Upper lobe of right lung (tissue), 1 donor: ENCODE measurements around the gene AGBL1. TPM values are rescaled to one million over a fixed set of nuclear protein-coding genes. Genes with fewer than 3 reads are reported as not detected.
"Not testable (repeated sequence)": the region's sequence is repeated elsewhere in the genome, so short reads cannot be mapped to it uniquely, and the experiment has no call there.

Source experiments
- ATAC-seq: fragments of 200-7000 bp; cut with Tn5 transposase; one replicate; pipeline ENCODE4 v1.9.1; 2020; ENCODE audit warnings: mild to moderate bottlenecking, moderate library complexity
- DNase-seq: peaks from one replicate; pipeline ENCODE4 v3.0.0-alpha.2; 2020
- H3K27ac ChIP-seq: fragments of 200-600 bp; one replicate; pipeline ENCODE4 v1.8.0; 2022
- H3K27me3 ChIP-seq: fragments of 200-600 bp; one replicate; pipeline ENCODE4 v1.8.0; 2022; ENCODE audit warnings: mild to moderate bottlenecking
- H3K36me3 ChIP-seq: fragments of 200-600 bp; one replicate; pipeline ENCODE4 v1.8.0; 2022
- H3K4me1 ChIP-seq: fragments of 200-600 bp; one replicate; pipeline ENCODE4 v1.8.0; 2022
- H3K4me3 ChIP-seq: fragments of 200-600 bp; one replicate; pipeline ENCODE4 v1.8.0; 2022; ENCODE audit warnings: mild to moderate bottlenecking
- H3K9me3 ChIP-seq: fragments of 200-600 bp; one replicate; pipeline ENCODE4 v1.8.0; 2022
- CTCF ChIP-seq: fragments of 200-600 bp; IDR thresholded peaks from one replicate; pipeline ENCODE4 v1.8.0; 2022; ENCODE audit warnings: antibody characterized with exemption
- intact Hi-C: fragments of 100-400 bp; cut with DNase I; formaldehyde crosslinking; loops from one replicate; pipeline ENCODE4 v1.11.0; 2022
- total RNA-seq: library from RNA; stranded (reverse); fragmentation: NEBNext Ultra II Directional; extraction: Animal tissue kit (Norgen Biotek cat#: 25700); gene quantifications from one replicate; pipeline ENCODE4 v1.2.1, GENCODE V29; 2021
- donor health status: DM: no; HTN: yes; CAD: no; lungs with severe emphysema.

AGBL1 gene
- total RNA-seq, 1 donor from 2014 or later, result 6.5 TPM

GRCh38 chr15:86115145-86115801, 35.6 kb downstream of the AGBL1 start:
- H3K36me3 ChIP-seq, result no peaks in the 10 kb centered on the region
- no peak for ATAC-seq
- intact Hi-C loops, result no loop called here
- no peak for DNase-seq
- peak; percentile 21 for TF ChIP-seq CTCF
- H3K9me3 ChIP-seq, result no peaks in the 10 kb centered on the region
- no peaks in the 10 kb centered on the region for H3K27me3 ChIP-seq
- no peak overlapping the region for H3K27ac ChIP-seq
- H3K4me1 ChIP-seq, result no peaks in the 10 kb centered on the region
- no peak overlapping the region for H3K4me3 ChIP-seq

- DNase-seq (no peak), ATAC-seq (peak; percentile 68)
- intact Hi-C loops, result no loop called here
- no peak overlapping the region for H3K27ac ChIP-seq
- TF ChIP-seq CTCF, result no peak
- no peaks in the 10 kb centered on the region for H3K36me3 ChIP-seq
- no peaks in the 10 kb centered on the region for H3K27me3 ChIP-seq
- H3K9me3 ChIP-seq, result no peaks in the 10 kb centered on the region
- no peak overlapping the region for H3K4me3 ChIP-seq
- no peaks in the 10 kb centered on the region for H3K4me1 ChIP-seq
These were observed 42.0 kb downstream of the AGBL1 start for GRCh38 chr15:86121568-86122225.

- intact Hi-C loops, H3K36me3 ChIP-seq, H3K4me1 ChIP-seq, DNase-seq, ATAC-seq, H3K9me3 ChIP-seq, H3K4me3 ChIP-seq, H3K27ac ChIP-seq, H3K27me3 ChIP-seq: not testable (repeated sequence)
These were observed 43.2 kb downstream of the AGBL1 start for GRCh38 chr15:86122691-86123391.

- Histone ChIP-seq H3K36me3 (no peaks in the 10 kb centered on the region), H3K4me3 (no peak overlapping the region), H3K4me1 (no peaks in the 10 kb centered on the region), H3K27me3 (no peaks in the 10 kb centered on the region), H3K9me3 (no peaks in the 10 kb centered on the region), H3K27ac (no peak overlapping the region)
- intact Hi-C loops, result no loop called here
- ATAC-seq (no peak), DNase-seq (no peak)
- no peak for TF ChIP-seq CTCF
These were observed 46.1 kb downstream of the AGBL1 start for GRCh38 chr15:86125775-86126174.

- intact Hi-C loops, result no loop called here
- Histone ChIP-seq H3K4me3 (no peak overlapping the region), H3K27ac (no peak overlapping the region), H3K27me3 (no peaks in the 10 kb centered on the region), H3K9me3 (no peaks in the 10 kb centered on the region), H3K4me1 (no peaks in the 10 kb centered on the region), H3K36me3 (no peaks in the 10 kb centered on the region)
- ATAC-seq, result no peak
- TF ChIP-seq CTCF, result no peak
- no peak for DNase-seq
These were observed 47.9 kb downstream of the AGBL1 start for GRCh38 chr15:86127547-86127946.

- H3K9me3 ChIP-seq, result no peaks in the 10 kb centered on the region
- DNase-seq, result no peak
These were observed 55.4 kb downstream of the AGBL1 start for GRCh38 chr15:86135041-86135440.

More at GRCh38 chr15:86135041-86135440, 55.4 kb downstream of the AGBL1 start:
- Histone ChIP-seq H3K4me3 (no peak overlapping the region), H3K27me3 (no peaks in the 10 kb centered on the region), H3K27ac (no peak overlapping the region), H3K4me1 (no peaks in the 10 kb centered on the region), H3K36me3 (no peaks in the 10 kb centered on the region)
- TF ChIP-seq CTCF, result no peak
- intact Hi-C loops, result no loop called here
- ATAC-seq, result peak; percentile 30
